CD4-positive, alpha-beta memory T cell (primary cell): Measurements from ENCODE around the gene STRN. TPM values are rescaled to one million over a fixed set of nuclear protein-coding genes. Genes with fewer than 3 reads are reported as not detected.

Experiments
- CTCF ChIA-PET: fragments of 350-600 bp; sonication (Branson Sonifier 250); formaldehyde crosslinking; loops from one replicate; lab custom pipeline; 2021; ENCODE audit warnings: inconsistent platforms; ENCODE audit not compliant: partially characterized antibody; lab: Charles Lee
- POLR2A ChIA-PET: fragments of 350-600 bp; sonication (Branson Sonifier 250); formaldehyde crosslinking; loops from one replicate; lab custom pipeline; 2021; ENCODE audit not compliant: partially characterized antibody; lab: Charles Lee
- DNase-seq, 5 donors: peaks; one replicate each; pipeline versions ENCODE4 v3.0.0 to v3.0.0-alpha.2; 2020 to 2022; ENCODE audit warnings: mixed read lengths in 1 of 5
- H3K27ac ChIP-seq: one replicate; pipeline ENCODE4 v1.7.0; 2013; ENCODE audit warnings: low read depth, low read length
- H3K27me3 ChIP-seq: 2 replicates; pipeline ENCODE4 v1.7.0; 2013; ENCODE audit warnings: mild to moderate bottlenecking, low read length, moderate library complexity; ENCODE audit not compliant: insufficient read depth
- H3K36me3 ChIP-seq: 2 replicates; pipeline ENCODE4 v1.7.0; 2013; ENCODE audit warnings: mild to moderate bottlenecking, low read length, moderate library complexity; ENCODE audit not compliant: insufficient read depth
- H3K4me1 ChIP-seq: 2 replicates; pipeline ENCODE4 v1.7.0; 2013; ENCODE audit warnings: mild to moderate bottlenecking, low read length, moderate library complexity; ENCODE audit not compliant: insufficient read depth
- H3K4me3 ChIP-seq, 2 donors: one replicate each; pipeline ENCODE4 v1.7.0; 2013; ENCODE audit warnings: low read length in 2 of 2, mild to moderate bottlenecking in 1 of 2
- H3K9me3 ChIP-seq, 2 donors: one replicate each; pipeline ENCODE4 v1.7.0; 2013; ENCODE audit warnings: low read length in 2 of 2, control low read depth in 1 of 2; ENCODE audit not compliant: control insufficient read depth in 1 of 2
- H3K27ac Mint-ChIP-seq, 7 donors: one replicate each; pipeline ENCODE4 v1.8.0; 2020 to 2021; ENCODE audit warnings: mixed read lengths in 7 of 7, mild to moderate bottlenecking in 6 of 7, inconsistent platforms in 3 of 7, moderate library complexity in 3 of 7
- H3K27me3 Mint-ChIP-seq, 2 donors: one replicate each; pipeline ENCODE4 v1.8.0; 2020 to 2021; ENCODE audit warnings: mixed read lengths in 2 of 2
- H3K36me3 Mint-ChIP-seq, 2 donors: one replicate each; pipeline ENCODE4 v1.8.0; 2020 to 2021; ENCODE audit warnings: mixed read lengths in 2 of 2, inconsistent platforms in 1 of 2, mild to moderate bottlenecking in 1 of 2
- H3K4me1 Mint-ChIP-seq, 4 donors: one replicate each; pipeline ENCODE4 v1.8.0; 2020 to 2021; ENCODE audit warnings: mixed read lengths in 4 of 4, mild to moderate bottlenecking in 1 of 4
- H3K4me3 Mint-ChIP-seq, 8 donors: one replicate each; pipeline ENCODE4 v1.8.0; 2020 to 2021; ENCODE audit warnings: mixed read lengths in 8 of 8, mild to moderate bottlenecking in 7 of 8, moderate library complexity in 6 of 8, inconsistent platforms in 3 of 8
- H3K9me3 Mint-ChIP-seq, 8 donors: one replicate each; pipeline ENCODE4 v1.8.0; 2020 to 2021; ENCODE audit warnings: mixed read lengths in 8 of 8, mild to moderate bottlenecking in 5 of 8, inconsistent platforms in 3 of 8, moderate library complexity in 1 of 8
- intact Hi-C: fragments of 100-400 bp; cut with micrococcal nuclease; formaldehyde crosslinking; loops from one replicate; pipeline ENCODE4 v1.15.1; 2023
- polyA plus RNA-seq, 2 donors: library from polyadenylated mRNA; unstranded; fragments of 300-500 nt; fragmentation: Illumina TruSeq; gene quantifications; one replicate each; pipeline ENCODE4 v1.2.3, GENCODE V29; 2021
- total RNA-seq, 2 experiments: library from RNA; stranded (reverse); gene quantifications; one replicate each; pipeline ENCODE4 v1.2.3, GENCODE V29; 2021

Gene STRN
- total and polyA plus RNA-seq, 4 experiments from 2014 or later: 6.7 to 33.4 (median 19.6) TPM

GRCh38 chr2:36878429-36878828, 87.9 kb downstream of the STRN start:
- intact Hi-C loops: no loop called here
- Mint-ChIP-seq H3K36me3 (peaks cover 46 to 62% of the 10 kb centered on the region in 2 donors), H3K27me3 (no peaks in the 10 kb centered on the region), H3K27ac (no peak overlapping the region), H3K9me3 (peaks cover 0 to 2% (median 0%) of the 10 kb centered on the region in 8 donors), H3K4me3 (no peak overlapping the region), H3K4me1 (peaks cover 0 to 1% (median 0%) of the 10 kb centered on the region in 4 donors)
- DNase-seq: no peak
- H3K36me3 ChIP-seq: peaks cover 10% of the 10 kb centered on the region
- ChIA-PET POLR2A (no interaction called here), CTCF (no interaction called here)
- no peak overlapping the region for H3K27ac ChIP-seq
- H3K4me3 ChIP-seq: no peak overlapping the region
- H3K27me3 ChIP-seq: no peaks in the 10 kb centered on the region
- H3K9me3 ChIP-seq: no peaks in the 10 kb centered on the region
- H3K4me1 ChIP-seq: no peaks in the 10 kb centered on the region

DNA sequence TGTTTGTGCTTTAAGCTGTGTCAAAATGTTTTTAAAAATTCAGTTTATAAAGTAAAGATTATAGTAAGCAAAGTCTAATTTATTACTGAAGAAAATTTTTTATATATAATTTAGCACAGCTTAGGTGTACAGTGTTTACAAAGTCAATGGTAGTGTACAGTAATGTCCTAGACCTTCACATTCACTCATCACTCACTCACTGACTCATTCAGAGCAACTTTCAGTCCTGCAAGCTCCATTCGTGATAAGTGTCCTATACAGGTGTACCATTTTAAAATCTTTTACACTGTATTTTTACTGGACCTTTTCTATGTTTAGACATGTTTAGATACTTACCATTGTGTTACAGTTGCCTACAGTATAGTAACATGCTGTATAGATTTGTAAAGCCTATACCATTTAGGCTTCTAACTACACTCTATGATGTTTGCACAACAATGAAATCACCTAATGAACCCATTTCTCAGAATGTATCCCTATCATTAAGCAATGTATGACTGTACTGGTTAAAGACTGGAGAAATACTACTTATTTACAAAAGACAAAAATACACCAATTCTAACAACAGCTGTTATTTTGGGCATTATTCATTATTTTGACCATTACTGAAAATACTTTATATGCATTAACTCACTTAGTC, 95.1 kb downstream of the STRN start:
- no peak overlapping the region for H3K4me3 ChIP-seq
- CTCF ChIA-PET: no interaction called here
- POLR2A ChIA-PET: no interaction called here

DNA sequence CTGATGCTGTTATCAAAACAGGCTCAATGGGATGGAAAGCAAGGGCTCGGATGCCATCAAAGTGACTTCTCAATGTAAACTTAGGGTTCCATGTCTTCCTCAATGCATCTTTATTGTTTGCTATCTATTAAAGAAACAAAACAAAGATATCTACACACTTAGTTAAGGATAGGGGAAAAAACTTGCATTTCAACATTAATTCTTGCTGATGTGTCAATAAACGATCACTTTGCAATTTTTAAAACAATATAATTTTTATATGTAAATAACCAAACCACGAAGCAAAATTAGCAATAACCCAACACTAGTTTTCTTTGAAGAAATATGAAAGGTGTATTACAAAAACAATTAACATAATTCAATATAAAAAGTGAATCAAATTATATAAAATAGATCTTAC, 96.7 kb downstream of the STRN start:
- Histone ChIP-seq H3K27ac (no peak overlapping the region), H3K27me3 (no peaks in the 10 kb centered on the region), H3K4me3 (no peak overlapping the region), H3K4me1 (no peaks in the 10 kb centered on the region), H3K9me3 (no peaks in the 10 kb centered on the region), H3K36me3 (peaks cover 18% of the 10 kb centered on the region)
- no peaks in the 10 kb centered on the region for H3K4me1 Mint-ChIP-seq
- H3K4me3 Mint-ChIP-seq: no peak overlapping the region
- peaks cover 61 to 67% of the 10 kb centered on the region in 2 donors for H3K36me3 Mint-ChIP-seq
- DNase-seq: no peak
- intact Hi-C loops: no loop called here
- CTCF ChIA-PET: no interaction called here
- no peak overlapping the region for H3K27ac Mint-ChIP-seq
- H3K27me3 Mint-ChIP-seq: no peaks in the 10 kb centered on the region
- POLR2A ChIA-PET: no interaction called here
- H3K9me3 Mint-ChIP-seq: no peaks in the 10 kb centered on the region

More for the DNA sequence above, 95.1 kb downstream of the STRN start:
- H3K27ac ChIP-seq: no peak overlapping the region
- intact Hi-C loops: no loop called here
- H3K4me3 Mint-ChIP-seq: no peak overlapping the region
- H3K27me3 ChIP-seq: no peaks in the 10 kb centered on the region
- no peak overlapping the region for H3K27ac Mint-ChIP-seq
- no peaks in the 10 kb centered on the region for H3K27me3 Mint-ChIP-seq
- H3K9me3 Mint-ChIP-seq: peaks cover 0 to 2% (median 0%) of the 10 kb centered on the region in 8 donors
- H3K36me3 ChIP-seq: peaks cover 12% of the 10 kb centered on the region
- DNase-seq: no peak
- no peaks in the 10 kb centered on the region for H3K9me3 ChIP-seq
- H3K4me1 ChIP-seq: no peaks in the 10 kb centered on the region
- peaks cover 64 to 72% of the 10 kb centered on the region in 2 donors for H3K36me3 Mint-ChIP-seq
- no peaks in the 10 kb centered on the region for H3K4me1 Mint-ChIP-seq

DNA sequence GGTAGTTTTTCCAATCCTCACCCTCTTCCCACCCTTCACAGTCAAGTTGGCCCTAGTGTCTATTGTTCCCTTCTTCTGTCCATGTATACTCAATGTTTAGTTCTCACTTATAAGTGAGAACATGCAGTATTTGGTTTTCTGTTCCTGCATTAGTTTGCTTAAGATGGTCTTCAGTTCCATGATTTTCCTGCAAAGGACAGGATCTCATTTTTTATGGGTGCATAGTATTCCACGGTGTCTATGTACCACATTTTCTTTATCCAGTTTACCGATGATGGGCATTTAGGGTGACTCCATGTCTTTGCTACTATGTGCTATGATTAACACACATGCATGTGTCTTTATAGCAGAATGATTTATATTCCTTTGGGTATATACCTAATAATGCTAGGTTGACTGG, 104.4 kb downstream of the STRN start:
- H3K4me1 Mint-ChIP-seq: peaks cover 0 to 5% (median under 1%) of the 10 kb centered on the region in 4 donors
- Histone ChIP-seq H3K27ac (no peak overlapping the region), H3K4me3 (no peak overlapping the region), H3K27me3 (no peaks in the 10 kb centered on the region), H3K9me3 (no peaks in the 10 kb centered on the region), H3K4me1 (no peaks in the 10 kb centered on the region), H3K36me3 (peaks cover 16% of the 10 kb centered on the region)
- DNase-seq: no peak
- CTCF ChIA-PET: no interaction called here
- POLR2A ChIA-PET: no interaction called here
- H3K36me3 Mint-ChIP-seq: peaks cover 67 to 74% of the 10 kb centered on the region in 2 donors
- peak overlapping the region in 1 of 7 donors; percentile 24 for H3K27ac Mint-ChIP-seq
- no peaks in the 10 kb centered on the region for H3K27me3 Mint-ChIP-seq
- intact Hi-C loops: no loop called here
- no peak overlapping the region for H3K4me3 Mint-ChIP-seq
- H3K9me3 Mint-ChIP-seq: peaks cover 0 to 2% (median 0%) of the 10 kb centered on the region in 8 donors

DNA sequence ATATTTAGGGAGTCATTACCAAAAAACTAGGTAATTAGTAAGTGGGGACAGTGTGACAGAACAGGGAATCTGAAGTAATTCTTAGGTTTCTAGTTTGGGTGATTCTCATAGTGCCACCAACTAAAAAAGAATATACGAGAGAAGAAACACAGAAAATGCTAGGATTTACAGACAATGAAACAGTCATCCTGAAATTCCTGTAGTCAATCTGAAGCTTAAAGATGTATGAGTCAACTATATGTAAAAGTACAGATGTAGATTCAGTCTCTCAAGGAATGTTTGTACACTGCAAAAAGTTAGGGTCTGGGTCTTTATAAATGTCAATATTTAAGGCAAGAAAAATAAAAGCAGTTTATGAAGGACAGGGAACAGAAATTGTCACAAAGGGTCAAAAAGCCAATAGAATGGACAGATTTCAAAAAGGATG, 107.0 kb downstream of the STRN start:
- CTCF ChIA-PET: no interaction called here
- peaks cover 61 to 64% of the 10 kb centered on the region in 2 donors for H3K36me3 Mint-ChIP-seq
- H3K36me3 ChIP-seq: peaks cover 14% of the 10 kb centered on the region
- POLR2A ChIA-PET: no interaction called here
- H3K4me3 Mint-ChIP-seq: no peak overlapping the region
- H3K4me1 ChIP-seq: no peaks in the 10 kb centered on the region
- no peaks in the 10 kb centered on the region for H3K27me3 Mint-ChIP-seq
- no peak overlapping the region for H3K27ac ChIP-seq
- H3K4me3 ChIP-seq: no peak overlapping the region
- no peak for DNase-seq
- H3K27me3 ChIP-seq: no peaks in the 10 kb centered on the region
- peaks cover 0 to 5% (median under 1%) of the 10 kb centered on the region in 4 donors for H3K4me1 Mint-ChIP-seq
- intact Hi-C loops: no loop called here
- H3K27ac Mint-ChIP-seq: peak overlapping the region in 3 of 7 donors; percentile 15 to 76 (median 75)
- peaks cover 0 to 2% (median 0%) of the 10 kb centered on the region in 8 donors for H3K9me3 Mint-ChIP-seq
- H3K9me3 ChIP-seq: no peaks in the 10 kb centered on the region

DNA sequence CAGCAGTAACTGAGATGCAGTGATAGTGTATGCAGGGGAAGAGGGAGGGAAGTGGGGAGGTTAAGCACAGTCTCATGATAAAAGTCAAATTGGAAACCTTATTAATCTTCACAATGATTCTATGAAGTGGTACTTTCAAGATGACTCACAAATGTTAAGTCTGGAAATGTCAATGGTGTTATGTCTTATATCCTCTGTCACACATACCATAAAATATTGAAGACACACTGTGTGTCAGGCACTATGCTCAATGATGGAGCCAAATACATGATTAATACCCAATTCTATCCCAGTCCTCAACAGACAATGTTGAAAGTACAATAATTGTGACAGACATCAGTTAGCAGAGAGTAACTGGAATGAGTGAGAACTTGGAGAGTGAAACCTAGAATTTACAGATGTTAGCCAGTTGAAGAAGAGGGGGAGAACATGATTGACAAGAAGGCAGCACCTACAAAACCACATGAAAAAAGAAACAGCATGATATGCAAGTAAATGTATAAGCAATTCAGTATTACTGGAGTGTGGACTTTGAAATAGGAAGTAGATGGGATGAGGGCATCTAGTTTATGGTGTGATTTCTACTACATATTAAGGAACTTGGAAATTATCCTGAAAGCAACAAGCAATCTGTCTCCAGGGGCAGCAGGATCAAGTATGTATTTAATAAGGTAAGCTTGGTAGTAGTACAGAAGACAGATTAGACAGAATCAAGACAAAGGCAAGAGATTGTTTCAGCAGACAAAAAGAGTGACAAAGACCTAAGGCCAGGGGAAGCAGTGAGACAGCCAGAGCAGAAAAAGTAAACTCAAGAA, 107.6 kb downstream of the STRN start:
- H3K27ac ChIP-seq: no peak overlapping the region
- POLR2A ChIA-PET: no interaction called here
- intact Hi-C loops: no loop called here

DNA sequence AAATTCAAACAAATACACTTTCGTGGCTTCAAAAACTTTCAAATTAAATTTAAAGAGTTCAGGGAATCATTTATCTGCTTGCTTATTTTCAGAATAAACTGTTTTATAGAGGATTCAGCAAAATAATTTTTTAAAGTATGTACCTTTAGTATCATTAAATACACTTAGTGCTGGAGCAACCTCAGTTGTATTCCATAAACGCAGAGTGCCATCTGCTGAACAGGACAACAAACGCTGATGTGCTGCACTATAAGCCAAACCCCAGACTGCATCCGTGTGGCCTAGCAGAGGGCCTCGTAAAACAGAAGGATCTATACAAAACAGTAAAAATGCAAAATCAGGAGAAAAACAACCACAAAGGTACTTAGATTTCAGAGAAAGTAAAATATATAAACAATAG, 108.6 kb downstream of the STRN start:
- Histone ChIP-seq H3K4me1 (no peaks in the 10 kb centered on the region), H3K4me3 (no peak overlapping the region), H3K36me3 (peaks cover 14% of the 10 kb centered on the region), H3K27me3 (no peaks in the 10 kb centered on the region), H3K9me3 (no peaks in the 10 kb centered on the region), H3K27ac (no peak overlapping the region)
- ChIA-PET CTCF (no interaction called here), POLR2A (no interaction called here)
- DNase-seq: no peak
- H3K27ac Mint-ChIP-seq: no peak overlapping the region
- peaks cover 56 to 64% of the 10 kb centered on the region in 2 donors for H3K36me3 Mint-ChIP-seq
- H3K9me3 Mint-ChIP-seq: peaks cover 0 to 2% (median 0%) of the 10 kb centered on the region in 8 donors
- intact Hi-C loops: no loop called here
- H3K27me3 Mint-ChIP-seq: no peaks in the 10 kb centered on the region
- H3K4me3 Mint-ChIP-seq: no peak overlapping the region
- peaks cover 0 to 5% (median 1%) of the 10 kb centered on the region in 4 donors for H3K4me1 Mint-ChIP-seq

More for the DNA sequence above, 107.6 kb downstream of the STRN start:
- no peak for DNase-seq
- no peak overlapping the region for H3K4me3 ChIP-seq
- Mint-ChIP-seq H3K4me3 (no peak overlapping the region), H3K4me1 (peaks cover 0 to 5% (median 1%) of the 10 kb centered on the region in 4 donors), H3K27me3 (no peaks in the 10 kb centered on the region), H3K27ac (peak overlapping the region in 4 of 7 donors; percentile 11 to 76 (median 65)), H3K9me3 (peaks cover 0 to 2% (median 0%) of the 10 kb centered on the region in 8 donors), H3K36me3 (peaks cover 60 to 67% of the 10 kb centered on the region in 2 donors)
- H3K36me3 ChIP-seq: peaks cover 14% of the 10 kb centered on the region
- H3K27me3 ChIP-seq: no peaks in the 10 kb centered on the region
- H3K4me1 ChIP-seq: no peaks in the 10 kb centered on the region
- CTCF ChIA-PET: no interaction called here
- H3K9me3 ChIP-seq: no peaks in the 10 kb centered on the region
